ENCODE data around the gene TSHZ1. TPM values are rescaled to one million over a fixed set of nuclear protein-coding genes. Genes with fewer than 3 reads are reported as not detected.

Gene TSHZ1
- total RNA-seq, 2 donors from 2014 or later = 1.1 to 1.7 TPM

- TF ChIP-seq CTCF (conservative IDR thresholded peaks at IDR 0.05) = no peak
- Mint-ChIP-seq H3K9me3 (no peaks in the 10 kb centered on the region), H3K27ac (no peak overlapping the region), H3K36me3 (ENCODE audit: low read depth) (no peaks in the 10 kb centered on the region), H3K4me1 (peaks cover 2% of the 10 kb centered on the region), H3K4me3 (no peak overlapping the region), H3K27me3 (ENCODE audit: insufficient read depth) (no peaks in the 10 kb centered on the region)
- Histone ChIP-seq H3K36me3 (ENCODE audit: control insufficient read depth, insufficient read depth, low read length) (no peaks in the 10 kb centered on the region), H3K27me3 (ENCODE audit: control insufficient read depth, insufficient read depth, low read length, poor library complexity, severe bottlenecking) (no peaks in the 10 kb centered on the region), H3K27ac (ENCODE audit: low read depth, low read length) (no peak overlapping the region), H3K4me3 (ENCODE audit: low read length) (no peak overlapping the region), H3K4me1 (ENCODE audit: control insufficient read depth, insufficient read depth, low read length) (no peaks in the 10 kb centered on the region), H3K9me3 (ENCODE audit: control insufficient read depth, low read length) (no peaks in the 10 kb centered on the region), H3K9ac (ENCODE audit: extremely low read depth, low read length, poor library complexity, severe bottlenecking) (no peak overlapping the region)
- no peak for DNase-seq
- WGBS, 2 experiments (ENCODE audit: insufficient coverage in 1 of 2, insufficient read length in 1 of 2) = 97 to 98% methylated on average over 17 of the region's 17 CpGs
Measured at GRCh38 chr18:75317300-75317699, 106.7 kb downstream of the TSHZ1 start.

GRCh38 chr18:75317703-75318102, 107.1 kb downstream of the TSHZ1 start:
- Mint-ChIP-seq H3K27me3 (ENCODE audit: insufficient read depth) (no peaks in the 10 kb centered on the region), H3K27ac (no peak overlapping the region), H3K9me3 (no peaks in the 10 kb centered on the region), H3K36me3 (ENCODE audit: low read depth) (no peaks in the 10 kb centered on the region), H3K4me3 (no peak overlapping the region), H3K4me1 (peaks cover 2% of the 10 kb centered on the region)
- Histone ChIP-seq H3K9ac (ENCODE audit: extremely low read depth, low read length, poor library complexity, severe bottlenecking) (no peak overlapping the region), H3K4me3 (ENCODE audit: low read length) (no peak overlapping the region), H3K27me3 (ENCODE audit: control insufficient read depth, insufficient read depth, low read length, poor library complexity, severe bottlenecking) (no peaks in the 10 kb centered on the region), H3K27ac (ENCODE audit: low read depth, low read length) (no peak overlapping the region), H3K9me3 (ENCODE audit: control insufficient read depth, low read length) (no peaks in the 10 kb centered on the region), H3K36me3 (ENCODE audit: control insufficient read depth, insufficient read depth, low read length) (no peaks in the 10 kb centered on the region), H3K4me1 (ENCODE audit: control insufficient read depth, insufficient read depth, low read length) (no peaks in the 10 kb centered on the region)
- TF ChIP-seq CTCF (conservative IDR thresholded peaks at IDR 0.05) = no peak
- 93 to 100% methylated on average over 1 to 9 of the region's 11 CpGs for WGBS, 2 experiments (ENCODE audit: insufficient coverage in 1 of 2, insufficient read length in 1 of 2)
- DNase-seq = no peak

GRCh38 chr18:75319905-75320304, 109.3 kb downstream of the TSHZ1 start:
- no peak for DNase-seq
- Mint-ChIP-seq H3K9me3 (no peaks in the 10 kb centered on the region), H3K4me1 (peaks cover 2% of the 10 kb centered on the region), H3K4me3 (no peak overlapping the region), H3K27me3 (ENCODE audit: insufficient read depth) (no peaks in the 10 kb centered on the region), H3K36me3 (ENCODE audit: low read depth) (no peaks in the 10 kb centered on the region), H3K27ac (no peak overlapping the region)
- H3K4me1 ChIP-seq (ENCODE audit: control insufficient read depth, insufficient read depth, low read length) = no peaks in the 10 kb centered on the region
- no peak overlapping the region for H3K4me3 ChIP-seq (ENCODE audit: low read length)
- WGBS, 2 experiments (ENCODE audit: insufficient coverage in 1 of 2, insufficient read length in 1 of 2) = 96 to 100% methylated on average over 9 of the region's 9 CpGs
- no peaks in the 10 kb centered on the region for H3K27me3 ChIP-seq (ENCODE audit: control insufficient read depth, insufficient read depth, low read length, poor library complexity, severe bottlenecking)
- no peak overlapping the region for H3K27ac ChIP-seq (ENCODE audit: low read depth, low read length)
- no peak overlapping the region for H3K9ac ChIP-seq (ENCODE audit: extremely low read depth, low read length, poor library complexity, severe bottlenecking)
- no peaks in the 10 kb centered on the region for H3K9me3 ChIP-seq (ENCODE audit: control insufficient read depth, low read length)
- no peak for TF ChIP-seq CTCF (conservative IDR thresholded peaks at IDR 0.05)
- no peaks in the 10 kb centered on the region for H3K36me3 ChIP-seq (ENCODE audit: control insufficient read depth, insufficient read depth, low read length)
